Sigmoid colon (tissue), 3 donors: Measurements from ENCODE around the gene PHOX2A.

Experiments
- POLR2A ChIP-seq, 2 donors: fragments of 450-650 bp; IDR thresholded peaks; one replicate each; pipeline ENCODE4 v1.6.1; 2016; ENCODE audit warnings: antibody characterized with exemption in 2 of 2, mild to moderate bottlenecking in 2 of 2, moderate library complexity in 2 of 2
- TF ChIP-seq, protein P1 (sequence below), 4 experiments: fragments of 450-650 bp in 3 of 4; fragments of 200-600 bp in 1 of 4; IDR thresholded peaks; one replicate each; pipeline ENCODE4 v1.5.1; 2016 to 2019; ENCODE audit warnings: antibody characterized with exemption in 4 of 4, mild to moderate bottlenecking in 3 of 4, moderate library complexity in 2 of 4

DNA sequence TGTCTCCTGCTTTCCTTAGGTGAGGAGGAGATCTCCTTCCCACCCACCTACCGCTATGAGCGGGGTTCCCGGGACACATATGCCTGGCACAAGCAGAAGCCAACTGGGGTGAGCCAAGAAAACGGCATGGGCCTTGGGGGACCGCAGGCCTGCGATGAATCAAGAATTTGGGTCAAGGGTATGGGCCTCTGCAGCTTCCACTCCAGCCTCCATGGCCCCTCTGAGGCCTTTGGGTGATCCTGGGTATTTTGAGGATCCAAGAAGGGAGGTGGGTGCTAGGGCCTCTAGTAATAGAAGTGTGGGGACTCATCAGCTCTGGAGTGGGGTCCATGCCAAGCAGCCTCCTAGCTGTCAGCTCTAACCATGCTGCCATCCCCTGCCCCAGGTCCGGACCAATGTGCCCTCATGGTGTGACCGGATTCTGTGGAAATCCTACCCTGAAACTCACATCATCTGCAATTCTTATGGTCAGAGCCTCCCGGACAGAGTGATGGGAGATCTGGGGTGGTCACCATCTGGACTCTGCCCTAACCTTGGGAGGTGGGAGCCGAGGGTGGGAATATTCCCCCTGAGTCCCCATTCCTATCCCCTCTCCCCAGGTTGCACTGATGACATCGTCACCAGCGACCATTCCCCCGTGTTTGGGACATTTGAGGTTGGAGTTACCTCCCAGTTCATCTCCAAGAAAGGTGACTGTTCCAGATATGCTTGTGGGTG is 10.8 kb downstream of the PHOX2A start:
- TF ChIP-seq, protein P1, sequence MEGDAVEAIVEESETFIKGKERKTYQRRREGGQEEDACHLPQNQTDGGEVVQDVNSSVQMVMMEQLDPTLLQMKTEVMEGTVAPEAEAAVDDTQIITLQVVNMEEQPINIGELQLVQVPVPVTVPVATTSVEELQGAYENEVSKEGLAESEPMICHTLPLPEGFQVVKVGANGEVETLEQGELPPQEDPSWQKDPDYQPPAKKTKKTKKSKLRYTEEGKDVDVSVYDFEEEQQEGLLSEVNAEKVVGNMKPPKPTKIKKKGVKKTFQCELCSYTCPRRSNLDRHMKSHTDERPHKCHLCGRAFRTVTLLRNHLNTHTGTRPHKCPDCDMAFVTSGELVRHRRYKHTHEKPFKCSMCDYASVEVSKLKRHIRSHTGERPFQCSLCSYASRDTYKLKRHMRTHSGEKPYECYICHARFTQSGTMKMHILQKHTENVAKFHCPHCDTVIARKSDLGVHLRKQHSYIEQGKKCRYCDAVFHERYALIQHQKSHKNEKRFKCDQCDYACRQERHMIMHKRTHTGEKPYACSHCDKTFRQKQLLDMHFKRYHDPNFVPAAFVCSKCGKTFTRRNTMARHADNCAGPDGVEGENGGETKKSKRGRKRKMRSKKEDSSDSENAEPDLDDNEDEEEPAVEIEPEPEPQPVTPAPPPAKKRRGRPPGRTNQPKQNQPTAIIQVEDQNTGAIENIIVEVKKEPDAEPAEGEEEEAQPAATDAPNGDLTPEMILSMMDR (IDR thresholded peaks at IDR 0.05) = no peak
- no peak for TF ChIP-seq POLR2A (IDR thresholded peaks at IDR 0.05)
